SK-N-SH treated with all-trans-retinoic acid at 6 μM for 48 hours (cell line): Measurements from ENCODE around the gene PHLDA2.

Source experiments
- ATAC-seq: fragments of 200-7000 bp; cut with Tn5 transposase; 3 replicates; pipeline ENCODE4 v1.9.1; 2020; ENCODE audit warnings: mild to moderate bottlenecking, moderate library complexity
- ARNTL ChIP-seq: fragments of 450-650 bp; formaldehyde crosslinking; IDR thresholded peaks from 2 replicates; pipeline ENCODE4 v1.5.0; 2020; ENCODE audit warnings: low read depth, mild to moderate bottlenecking, moderate library complexity, borderline replicate concordance
- BACH2 ChIP-seq: fragments of 250-450 bp; sonication (Bioruptor Pico); IDR thresholded peaks from 2 replicates; pipeline ENCODE4 v1.9.0; 2021; ENCODE audit warnings: mild to moderate bottlenecking, borderline replicate concordance
- CREB5 ChIP-seq: fragments of 250-450 bp; sonication (Bioruptor Pico); IDR thresholded peaks from 2 replicates; pipeline ENCODE4 v1.5.1; 2020; ENCODE audit warnings: low read depth, mild to moderate bottlenecking, moderate library complexity
- ESRRG ChIP-seq: fragments of 250-450 bp; sonication (Bioruptor Pico); IDR thresholded peaks from 2 replicates; pipeline ENCODE4 v1.6.1; 2021; ENCODE audit warnings: mild to moderate bottlenecking
- GLIS3 ChIP-seq: fragments of 250-450 bp; sonication (Bioruptor Pico); IDR thresholded peaks from 2 replicates; pipeline ENCODE4 v1.5.0; 2020; ENCODE audit warnings: mild to moderate bottlenecking, moderate library complexity
- ISL1 ChIP-seq: fragments of 250-450 bp; sonication (Bioruptor Pico); IDR thresholded peaks from 2 replicates; pipeline ENCODE4 v2.1.2; 2022; ENCODE audit warnings: mild to moderate bottlenecking, moderate library complexity
- OSR1 ChIP-seq: fragments of 250-450 bp; sonication (Bioruptor Pico); IDR thresholded peaks from 2 replicates; pipeline ENCODE4 v1.8.0; 2022; ENCODE audit warnings: moderate library complexity, mild to moderate bottlenecking, inconsistent platforms
- PPARA ChIP-seq: fragments of 250-450 bp; sonication (Bioruptor Pico); IDR thresholded peaks from 2 replicates; pipeline ENCODE4 v1.5.0; 2020; ENCODE audit warnings: mild to moderate bottlenecking, borderline replicate concordance
- RARB ChIP-seq: fragments of 250-450 bp; sonication (Bioruptor Pico); IDR thresholded peaks from 2 replicates; pipeline ENCODE4 v1.8.0; 2021; ENCODE audit warnings: mild to moderate bottlenecking, moderate library complexity
- SNAI2 ChIP-seq: fragments of 250-450 bp; sonication (Bioruptor Pico); IDR thresholded peaks from 2 replicates; pipeline ENCODE4 v1.5.0; 2020; ENCODE audit warnings: mild to moderate bottlenecking, moderate library complexity
- TCF4 ChIP-seq: fragments of 250-450 bp; sonication (Bioruptor Pico); IDR thresholded peaks from 2 replicates; pipeline ENCODE4 v1.8.0; 2021; ENCODE audit warnings: mild to moderate bottlenecking, moderate library complexity, borderline replicate concordance
- TOX ChIP-seq: fragments of 250-450 bp; sonication (Bioruptor Pico); IDR thresholded peaks from 2 replicates; pipeline ENCODE4 v1.8.0; 2021; ENCODE audit warnings: mild to moderate bottlenecking, moderate library complexity, borderline replicate concordance
- TSHZ2 ChIP-seq: fragments of 250-450 bp; sonication (Bioruptor Pico); IDR thresholded peaks from 2 replicates; pipeline ENCODE4 v1.5.0; 2020; ENCODE audit warnings: mild to moderate bottlenecking, moderate library complexity
- ZC3H10 ChIP-seq: fragments of 250-450 bp; sonication (Bioruptor Pico); IDR thresholded peaks from 2 replicates; pipeline ENCODE4 v1.5.1; 2021; ENCODE audit warnings: mild to moderate bottlenecking, moderate library complexity
- ZFP3 ChIP-seq: fragments of 250-450 bp; sonication (Bioruptor Pico); IDR thresholded peaks from 2 replicates; pipeline ENCODE4 v1.5.0; 2020; ENCODE audit warnings: mild to moderate bottlenecking, moderate library complexity
- ZFP30 ChIP-seq: fragments of 450-650 bp; formaldehyde crosslinking; IDR thresholded peaks from 2 replicates; pipeline ENCODE4 v1.5.0; 2022; ENCODE audit warnings: mild to moderate bottlenecking, moderate library complexity
- ZNF565 ChIP-seq: fragments of 450-650 bp; formaldehyde crosslinking; conservative IDR thresholded peaks from 2 replicates; pipeline ENCODE4 v1.5.0; 2020; ENCODE audit warnings: low read depth, mild to moderate bottlenecking, moderate library complexity
- ZNF8 ChIP-seq: fragments of 450-650 bp; formaldehyde crosslinking; IDR thresholded peaks from 2 replicates; pipeline ENCODE4 v1.5.0; 2020; ENCODE audit warnings: mild to moderate bottlenecking, moderate library complexity
- TF ChIP-seq, protein P1 (sequence below): fragments of 250-450 bp; sonication (Bioruptor Pico); IDR thresholded peaks from 2 replicates; pipeline ENCODE4 v1.5.1; 2021; ENCODE audit warnings: mild to moderate bottlenecking, moderate library complexity
- TF ChIP-seq, protein P2 (sequence below): fragments of 250-450 bp; sonication (Bioruptor Pico); IDR thresholded peaks from 2 replicates; pipeline ENCODE4 v1.8.0; 2021; ENCODE audit warnings: low read depth, mild to moderate bottlenecking, moderate library complexity, borderline replicate concordance
- TF ChIP-seq, protein P3 (sequence below): fragments of 250-450 bp; sonication (Bioruptor Pico); IDR thresholded peaks from 2 replicates; pipeline ENCODE4 v1.8.0; 2020; ENCODE audit warnings: mild to moderate bottlenecking, moderate library complexity, borderline replicate concordance

The PHLDA2 gene

GRCh38 chr11:2929950-2930703, 907 bp upstream of the PHLDA2 start:
- ATAC-seq, result peak; percentile 12
- TF ChIP-seq PPARA (CRISPR knock-in tag), result no peak
- TF ChIP-seq ZC3H10 (CRISPR knock-in tag), result no peak
- no peak for TF ChIP-seq ARNTL (CRISPR knock-in tag)

GRCh38 chr11:2929531-2929949, 320 bp upstream of the PHLDA2 start:
- TF ChIP-seq BACH2 (CRISPR knock-in tag) (no peak), PPARA (CRISPR knock-in tag) (no peak), TOX (CRISPR knock-in tag) (no peak), SNAI2 (CRISPR knock-in tag) (no peak), ZFP3 (CRISPR knock-in tag) (no peak), ZNF565 (CRISPR knock-in tag) (no peak), ESRRG (CRISPR knock-in tag) (no peak), TSHZ2 (CRISPR knock-in tag) (no peak), ZFP30 (CRISPR knock-in tag) (no peak), TCF4 (no peak)
- TF ChIP-seq, protein P1, sequence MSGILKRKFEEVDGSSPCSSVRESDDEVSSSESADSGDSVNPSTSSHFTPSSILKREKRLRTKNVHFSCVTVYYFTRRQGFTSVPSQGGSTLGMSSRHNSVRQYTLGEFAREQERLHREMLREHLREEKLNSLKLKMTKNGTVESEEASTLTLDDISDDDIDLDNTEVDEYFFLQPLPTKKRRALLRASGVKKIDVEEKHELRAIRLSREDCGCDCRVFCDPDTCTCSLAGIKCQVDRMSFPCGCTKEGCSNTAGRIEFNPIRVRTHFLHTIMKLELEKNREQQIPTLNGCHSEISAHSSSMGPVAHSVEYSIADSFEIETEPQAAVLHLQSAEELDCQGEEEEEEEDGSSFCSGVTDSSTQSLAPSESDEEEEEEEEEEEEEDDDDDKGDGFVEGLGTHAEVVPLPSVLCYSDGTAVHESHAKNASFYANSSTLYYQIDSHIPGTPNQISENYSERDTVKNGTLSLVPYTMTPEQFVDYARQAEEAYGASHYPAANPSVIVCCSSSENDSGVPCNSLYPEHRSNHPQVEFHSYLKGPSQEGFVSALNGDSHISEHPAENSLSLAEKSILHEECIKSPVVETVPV (CRISPR knock-in tag), result no peak
- TF ChIP-seq, protein P2, sequence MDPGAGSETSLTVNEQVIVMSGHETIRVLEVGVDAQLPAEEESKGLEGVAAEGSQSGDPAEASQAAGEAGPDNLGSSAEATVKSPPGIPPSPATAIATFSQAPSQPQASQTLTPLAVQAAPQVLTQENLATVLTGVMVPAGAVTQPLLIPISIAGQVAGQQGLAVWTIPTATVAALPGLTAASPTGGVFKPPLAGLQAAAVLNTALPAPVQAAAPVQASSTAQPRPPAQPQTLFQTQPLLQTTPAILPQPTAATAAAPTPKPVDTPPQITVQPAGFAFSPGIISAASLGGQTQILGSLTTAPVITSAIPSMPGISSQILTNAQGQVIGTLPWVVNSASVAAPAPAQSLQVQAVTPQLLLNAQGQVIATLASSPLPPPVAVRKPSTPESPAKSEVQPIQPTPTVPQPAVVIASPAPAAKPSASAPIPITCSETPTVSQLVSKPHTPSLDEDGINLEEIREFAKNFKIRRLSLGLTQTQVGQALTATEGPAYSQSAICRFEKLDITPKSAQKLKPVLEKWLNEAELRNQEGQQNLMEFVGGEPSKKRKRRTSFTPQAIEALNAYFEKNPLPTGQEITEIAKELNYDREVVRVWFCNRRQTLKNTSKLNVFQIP (CRISPR knock-in tag), result no peak
- TF ChIP-seq, protein P3, sequence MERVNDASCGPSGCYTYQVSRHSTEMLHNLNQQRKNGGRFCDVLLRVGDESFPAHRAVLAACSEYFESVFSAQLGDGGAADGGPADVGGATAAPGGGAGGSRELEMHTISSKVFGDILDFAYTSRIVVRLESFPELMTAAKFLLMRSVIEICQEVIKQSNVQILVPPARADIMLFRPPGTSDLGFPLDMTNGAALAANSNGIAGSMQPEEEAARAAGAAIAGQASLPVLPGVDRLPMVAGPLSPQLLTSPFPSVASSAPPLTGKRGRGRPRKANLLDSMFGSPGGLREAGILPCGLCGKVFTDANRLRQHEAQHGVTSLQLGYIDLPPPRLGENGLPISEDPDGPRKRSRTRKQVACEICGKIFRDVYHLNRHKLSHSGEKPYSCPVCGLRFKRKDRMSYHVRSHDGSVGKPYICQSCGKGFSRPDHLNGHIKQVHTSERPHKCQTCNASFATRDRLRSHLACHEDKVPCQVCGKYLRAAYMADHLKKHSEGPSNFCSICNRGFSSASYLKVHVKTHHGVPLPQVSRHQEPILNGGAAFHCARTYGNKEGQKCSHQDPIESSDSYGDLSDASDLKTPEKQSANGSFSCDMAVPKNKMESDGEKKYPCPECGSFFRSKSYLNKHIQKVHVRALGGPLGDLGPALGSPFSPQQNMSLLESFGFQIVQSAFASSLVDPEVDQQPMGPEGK (CRISPR knock-in tag), result no peak
- TF ChIP-seq, all 23 proteins: peak for 0
- peak; percentile 51 for ATAC-seq

- no peak; the same call in 2 of the 3 replicates for ATAC-seq
- no peak for TF ChIP-seq ESRRG (CRISPR knock-in tag)
- no peak for TF ChIP-seq CREB5
- TF ChIP-seq, protein P3 (CRISPR knock-in tag), result no peak
- TF ChIP-seq ARNTL (CRISPR knock-in tag), result no peak
- TF ChIP-seq ZNF8 (CRISPR knock-in tag), result no peak
- no peak for TF ChIP-seq PPARA (CRISPR knock-in tag)
- no peak for TF ChIP-seq ZC3H10 (CRISPR knock-in tag)
- TF ChIP-seq GLIS3, result no peak
- no peak for TF ChIP-seq BACH2 (CRISPR knock-in tag)
- TF ChIP-seq ISL1 (CRISPR knock-in tag), result no peak
- TF ChIP-seq, protein P1 (CRISPR knock-in tag), result no peak
- TF ChIP-seq OSR1 (CRISPR knock-in tag), result no peak
- TF ChIP-seq TCF4, result no peak
- TF ChIP-seq ZFP3 (CRISPR knock-in tag), result no peak
- no peak for TF ChIP-seq RARB
These were observed 1.2 kb downstream of the PHLDA2 start for GRCh38 chr11:2927851-2928604.
